IPS DF 4.7 (cell line): ENCODE data around the gene ERLIN1.
"Not testable (repeated sequence)": the region's sequence is repeated elsewhere in the genome, so short reads cannot be mapped to it uniquely, and the experiment has no call there.

ENCODE experiments used
- DNase-seq: peaks from one replicate; pipeline ENCODE4 v3.0.0-alpha.2; 2013; ENCODE audit warnings: low spot score; ENCODE audit errors: extremely low read depth

The ERLIN1 gene

GRCh38 chr10:100133801-100134200 is 52.0 kb downstream of the ERLIN1 start:
- DNase-seq: no peak

- no peak for DNase-seq
These were observed 53.4 kb downstream of the ERLIN1 start for GRCh38 chr10:100132427-100132826.

GRCh38 chr10:100131571-100131970 is 54.3 kb downstream of the ERLIN1 start:
- no peak for DNase-seq

- no peak for DNase-seq
These were observed 55.0 kb downstream of the ERLIN1 start for GRCh38 chr10:100130831-100131230.

GRCh38 chr10:100129424-100129823 is 56.4 kb downstream of the ERLIN1 start:
- no peak for DNase-seq

DNA sequence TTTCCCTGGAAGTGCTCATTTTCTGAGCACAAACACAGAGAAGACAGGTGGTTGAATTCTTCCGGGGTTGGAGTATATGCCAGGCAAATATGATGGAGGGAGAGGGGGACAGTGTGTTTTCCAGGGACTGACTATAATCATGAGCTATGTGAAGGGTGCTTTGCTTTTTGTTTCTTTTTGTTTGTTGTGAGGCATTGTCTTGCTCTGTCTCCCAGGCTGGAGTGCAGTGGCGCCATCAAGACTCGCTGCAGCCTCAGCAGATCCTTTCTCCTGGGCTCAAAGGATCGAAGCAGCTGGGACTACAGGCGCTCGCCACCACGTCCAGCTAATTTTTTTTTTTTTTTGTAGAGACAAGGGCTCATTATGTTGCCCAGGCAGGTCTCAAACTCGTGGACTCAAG is 56.9 kb downstream of the ERLIN1 start:
- no peak for DNase-seq

- DNase-seq: not testable (repeated sequence)
These were observed 60.5 kb downstream of the ERLIN1 start for GRCh38 chr10:100125335-100125734.

GRCh38 chr10:100124097-100124496 is 61.7 kb downstream of the ERLIN1 start:
- no peak for DNase-seq

GRCh38 chr10:100122780-100123179 is 63.0 kb downstream of the ERLIN1 start:
- no peak for DNase-seq

DNA sequence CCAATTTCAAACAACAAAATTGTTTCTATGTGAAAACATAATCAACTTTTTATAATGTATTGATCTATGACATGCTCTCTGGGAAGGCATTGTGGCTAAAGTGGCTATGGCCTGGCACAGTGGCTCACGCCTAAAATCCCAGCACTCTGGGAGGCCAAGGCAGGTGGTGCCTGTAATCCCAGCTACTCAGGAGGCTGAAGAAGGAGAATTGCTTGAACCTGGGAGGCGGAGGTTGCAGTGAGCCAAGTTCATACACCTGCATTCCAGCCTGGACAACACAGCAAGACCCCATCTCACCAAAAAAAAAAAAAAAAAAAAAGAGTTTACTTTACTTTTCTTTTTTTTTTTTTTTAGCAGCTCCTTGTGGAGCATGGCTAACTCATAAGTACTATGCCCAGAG is 65.3 kb downstream of the ERLIN1 start:
- DNase-seq: no peak

DNA sequence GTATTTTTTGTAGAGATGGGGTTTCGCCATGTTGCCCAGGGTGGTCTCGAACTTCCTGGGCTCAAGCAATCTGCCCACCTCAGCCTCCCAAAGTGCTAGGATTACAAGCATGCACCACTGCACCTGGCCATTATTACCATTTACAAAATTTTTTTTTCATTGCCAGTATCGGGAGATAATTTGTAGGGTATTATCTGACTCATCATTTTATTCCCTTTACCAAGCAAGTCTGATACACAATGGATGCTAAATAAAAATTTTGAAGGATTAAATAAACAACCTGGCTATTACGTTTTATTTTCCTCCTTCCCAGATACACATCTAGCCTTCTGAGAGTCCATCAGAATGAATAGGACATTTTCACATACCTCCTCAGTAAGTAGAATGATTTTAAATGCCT is 66.1 kb downstream of the ERLIN1 start:
- DNase-seq: no peak

DNA sequence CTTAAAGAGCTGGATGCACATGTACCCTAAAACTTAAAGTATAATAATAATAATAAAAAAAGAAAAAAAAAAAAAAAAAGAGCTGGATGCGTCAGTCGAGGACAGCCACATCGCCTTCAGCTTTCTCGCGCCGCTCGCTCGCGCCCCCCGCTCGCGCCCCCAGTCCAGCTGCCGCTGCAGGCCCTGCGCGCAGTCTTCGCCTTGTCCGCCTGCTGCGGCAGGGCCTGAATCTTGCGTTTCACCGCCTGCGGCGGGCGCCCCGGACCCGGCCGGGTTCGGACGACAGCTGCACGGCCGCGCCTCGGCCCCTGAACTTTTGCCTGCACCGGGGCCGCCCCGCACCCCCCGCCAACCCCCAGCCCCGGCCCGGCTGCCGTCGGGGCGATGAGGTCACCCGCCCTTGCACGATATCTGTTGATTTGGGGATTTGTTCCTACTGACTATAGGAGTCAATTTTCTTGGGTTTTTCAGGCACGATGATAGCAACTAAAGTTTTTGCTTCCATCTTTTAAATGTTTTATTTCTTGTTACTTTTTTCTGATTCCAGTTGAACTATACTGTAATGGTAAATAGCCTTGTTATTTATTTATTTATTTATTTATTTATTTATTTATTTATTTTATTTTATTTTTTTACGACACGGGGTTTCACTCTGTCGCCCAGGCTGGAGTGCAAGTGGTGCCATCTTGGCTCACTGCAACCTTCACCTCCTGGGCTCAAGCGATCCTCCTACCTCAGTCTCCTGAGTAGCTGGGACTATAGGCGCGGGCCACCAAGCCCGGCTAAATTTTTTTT is 70.7 kb downstream of the ERLIN1 start:
- no peak for DNase-seq

GRCh38 chr10:100114460-100114859 is 71.4 kb downstream of the ERLIN1 start:
- DNase-seq: no peak

GRCh38 chr10:100109670-100110069 is 76.2 kb downstream of the ERLIN1 start:
- DNase-seq: no peak

DNA sequence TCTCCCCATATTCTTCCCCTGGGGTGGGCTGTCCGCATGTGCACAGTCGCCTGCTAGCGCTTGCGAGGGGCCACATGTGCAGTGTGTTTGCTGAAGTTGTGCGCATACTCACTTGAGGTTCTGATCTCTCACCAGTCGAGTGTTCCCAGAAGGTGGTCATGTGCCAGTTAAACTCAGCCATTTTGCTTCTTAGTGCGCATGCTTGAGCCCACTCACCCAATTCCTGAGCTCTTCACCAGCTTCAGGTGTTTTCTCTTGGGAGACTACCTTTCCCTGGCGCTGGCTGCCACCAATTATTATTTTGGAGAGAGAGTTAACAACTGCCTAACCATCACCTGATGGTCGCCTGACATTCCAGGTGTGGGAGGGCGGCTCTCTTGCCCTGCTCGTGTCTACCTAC is 79.0 kb downstream of the ERLIN1 start:
- no peak for DNase-seq

- DNase-seq: no peak
These were observed 81.5 kb downstream of the ERLIN1 start for GRCh38 chr10:100104300-100104699.

DNA sequence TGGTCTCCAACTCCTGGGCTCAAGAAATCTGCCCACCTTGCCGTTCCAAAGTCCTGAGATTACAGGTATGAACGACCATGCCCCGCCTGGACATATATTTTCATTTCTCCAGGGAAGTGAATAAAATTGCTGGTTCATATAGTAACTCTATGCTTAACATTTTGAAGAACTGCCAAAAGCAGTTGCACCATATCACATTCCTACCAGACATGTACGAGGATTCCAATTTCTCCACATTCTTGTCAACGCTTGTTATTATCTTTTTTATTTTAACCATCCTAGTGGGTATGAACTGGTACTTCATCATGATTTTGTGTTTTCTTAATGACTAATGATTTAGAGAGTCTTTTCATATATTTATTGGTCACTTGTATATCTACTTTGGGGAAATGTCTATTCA is 82.2 kb downstream of the ERLIN1 start:
- DNase-seq: no peak

- no peak for DNase-seq
These were observed 84.4 kb downstream of the ERLIN1 start for GRCh38 chr10:100101192-100102076.

- DNase-seq: no peak
These were observed 85.1 kb downstream of the ERLIN1 start for GRCh38 chr10:100100651-100101184.
